ENCODE measurements around the gene CACNG6.

GRCh38 chr19:54013866-54014265 is 22.4 kb downstream of the CACNG6 start:
- TF ChIP-seq CTCF (IDR thresholded peaks at IDR 0.05 in 8 of 11, conservative IDR thresholded peaks at IDR 0.05 in 3 of 11): no peak
- no peak for TF ChIP-seq POLR2A (IDR thresholded peaks at IDR 0.05)
- no peak for TF ChIP-seq POLR2AphosphoS5 (IDR thresholded peaks at IDR 0.05)
